Renal cortex interstitium (tissue), 11 donors: ENCODE data around the gene GATB. TPM values are rescaled to one million over a fixed set of nuclear protein-coding genes. Genes with fewer than 3 reads are reported as not detected.
A peak's percentile ranks its signal among the peaks of the same experiment; 100 is the strongest.

Experiments used
- DNase-seq, 11 donors: peaks; one replicate each; pipeline ENCODE4 v3.0.0-alpha.2; 2013; ENCODE audit warnings: low read depth in 9 of 11, low spot score in 4 of 11; ENCODE audit errors: extremely low read depth in 1 of 11
- polyA plus RNA-seq, 3 donors: library from polyadenylated mRNA; unstranded; fragments of 120-200 nt; gene quantifications; one replicate each; pipeline ENCODE4 v1.2.1, GENCODE V29; 2013; ENCODE audit not compliant: insufficient read length in 3 of 3

Gene GATB
- polyA plus RNA-seq, 3 donors: 30.0 to 34.8 (median 33.5) TPM

DNA sequence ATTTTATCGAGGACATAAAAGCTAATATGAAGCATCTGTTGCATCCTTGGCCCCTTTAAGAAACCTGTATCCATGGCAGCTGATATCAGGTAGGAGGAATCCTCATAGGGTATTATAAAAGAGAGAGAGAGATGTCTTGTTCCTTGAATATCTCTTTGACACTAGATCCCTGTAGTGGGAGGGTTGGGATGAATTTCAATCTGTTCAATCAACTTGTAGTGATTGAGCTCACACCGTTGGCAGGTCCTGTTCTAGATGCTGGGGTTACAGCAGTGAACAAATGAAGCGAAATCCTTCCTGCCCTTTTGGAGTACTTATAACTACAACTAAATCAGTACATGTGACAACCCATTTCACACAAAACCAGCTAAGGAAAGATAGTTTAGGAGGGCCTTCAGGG, 35.3 kb upstream of the GATB start:
- no peak for DNase-seq

DNA sequence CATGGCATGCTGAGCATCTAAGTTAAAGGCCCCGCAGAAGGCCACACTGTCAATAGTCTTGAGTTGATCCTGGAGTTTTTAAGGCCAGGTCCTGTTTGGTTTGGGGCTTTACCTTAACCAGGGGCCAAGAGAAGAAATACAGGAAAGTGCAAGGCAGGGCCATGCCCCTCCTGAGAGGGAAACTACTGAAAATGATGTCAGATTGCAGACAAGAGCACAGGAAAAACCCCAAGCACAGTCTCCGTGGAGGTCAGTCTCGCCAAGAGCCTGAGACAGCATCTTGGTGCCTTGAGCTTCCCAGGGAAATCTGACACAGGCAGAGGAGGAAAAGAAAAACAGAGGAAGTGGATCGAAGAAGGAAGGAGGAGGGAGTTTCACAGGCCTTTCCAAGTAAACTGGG, 32.2 kb upstream of the GATB start:
- no peak for DNase-seq

DNA sequence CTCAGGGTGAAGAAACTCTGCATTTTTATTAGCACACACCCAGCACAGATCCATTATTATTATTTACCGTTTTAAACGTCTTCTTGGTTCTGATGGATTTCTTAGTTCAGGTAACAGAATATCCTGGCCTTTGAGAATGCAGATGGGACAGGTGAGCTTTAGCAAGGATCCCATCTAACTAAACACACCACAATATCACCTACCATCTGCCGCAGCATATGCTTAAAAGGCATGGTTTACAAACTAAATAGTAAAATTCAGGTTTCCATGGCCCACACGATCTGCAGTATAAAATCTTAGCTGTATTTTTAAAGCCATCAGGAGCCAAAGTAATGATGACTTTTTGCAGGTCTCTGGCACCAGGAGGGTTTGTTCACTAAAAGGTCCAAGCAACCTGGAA, 31.7 kb upstream of the GATB start:
- DNase-seq: no peak

DNA sequence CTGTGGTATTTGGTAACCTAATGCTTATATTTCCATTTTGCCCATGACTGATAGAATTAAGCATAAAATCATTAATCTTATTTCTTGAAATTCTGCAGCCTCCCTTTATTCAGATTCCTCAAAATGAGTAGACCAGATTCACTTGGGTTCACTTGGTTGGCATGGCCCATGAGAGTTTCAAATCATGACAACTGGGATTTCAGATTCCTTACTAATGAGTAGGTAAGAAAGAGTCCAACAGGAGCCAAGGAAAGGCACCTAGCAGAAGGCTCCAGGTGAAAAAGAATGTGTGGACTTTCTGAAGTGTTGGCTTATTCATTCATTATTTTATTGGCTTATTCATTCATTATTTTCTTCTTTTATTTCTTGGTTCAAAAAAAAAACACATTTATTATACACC, 27.2 kb upstream of the GATB start:
- no peak for DNase-seq

DNA sequence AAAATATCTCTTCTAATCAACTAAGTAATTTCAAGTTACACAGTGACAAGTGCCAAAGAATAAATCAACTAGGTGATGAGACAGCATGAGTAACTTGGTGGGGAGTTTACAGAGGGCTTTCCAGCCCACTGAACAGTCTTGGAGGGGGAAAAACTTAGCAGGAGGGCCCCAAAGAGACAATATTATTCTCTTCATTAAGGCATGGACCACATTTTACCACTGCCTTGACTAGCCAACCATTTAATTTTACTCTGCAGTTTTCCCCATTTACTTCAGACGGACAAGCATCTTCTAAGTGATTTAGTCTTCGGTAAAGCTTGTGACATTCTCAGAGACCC, 25.3 kb upstream of the GATB start:
- DNase-seq: no peak

DNA sequence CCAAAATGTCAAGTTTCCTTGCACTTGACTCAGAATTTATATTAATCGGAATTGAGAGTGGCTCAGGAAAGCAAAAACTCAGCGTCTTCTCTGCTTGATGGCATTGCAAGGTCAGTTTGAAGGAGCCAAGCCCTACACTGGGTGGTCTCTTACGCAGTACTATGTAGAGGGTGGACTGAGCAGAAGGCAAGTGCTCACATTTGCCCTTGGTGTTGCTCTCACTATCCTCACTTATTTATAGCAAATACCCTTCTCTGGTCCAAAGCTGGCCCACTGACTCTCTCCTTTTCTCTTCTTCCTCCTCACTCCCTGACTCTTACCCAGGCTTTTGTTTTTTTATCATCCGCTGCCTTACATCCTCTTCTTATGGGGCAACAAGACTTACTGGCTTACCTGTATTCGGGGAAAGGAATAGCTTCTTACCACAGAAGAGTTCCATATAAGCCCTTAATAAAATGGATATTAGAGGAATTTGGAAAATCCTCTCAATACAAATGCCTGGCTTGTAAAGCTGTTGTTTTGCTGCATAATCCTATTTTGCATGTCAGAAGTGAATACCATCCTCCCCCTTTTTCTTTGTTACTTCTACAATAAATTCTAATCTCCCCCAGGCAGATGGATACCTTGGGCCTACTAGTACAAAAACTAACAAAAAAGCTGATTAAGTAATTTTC, 24.8 kb upstream of the GATB start:
- DNase-seq: no peak

DNA sequence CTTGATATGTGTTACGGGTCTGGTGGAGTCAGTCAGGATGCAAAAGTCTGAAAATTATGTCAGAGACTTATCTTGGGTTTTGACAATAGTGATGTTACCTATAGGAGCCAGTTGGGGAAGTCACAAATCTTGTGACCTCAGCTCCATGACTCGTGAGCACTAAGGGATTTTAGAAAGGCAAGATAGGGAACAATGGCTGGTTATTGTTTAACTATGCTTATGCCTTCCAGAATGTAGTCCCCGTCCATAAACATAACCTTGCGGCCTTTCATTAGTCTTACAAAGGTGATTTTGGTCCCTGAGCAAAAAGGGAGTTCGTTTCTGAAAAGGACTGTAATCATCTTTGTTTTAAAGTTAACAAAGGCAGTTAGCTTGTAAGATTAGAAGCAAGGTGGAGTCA, 23.9 kb upstream of the GATB start:
- no peak for DNase-seq

DNA sequence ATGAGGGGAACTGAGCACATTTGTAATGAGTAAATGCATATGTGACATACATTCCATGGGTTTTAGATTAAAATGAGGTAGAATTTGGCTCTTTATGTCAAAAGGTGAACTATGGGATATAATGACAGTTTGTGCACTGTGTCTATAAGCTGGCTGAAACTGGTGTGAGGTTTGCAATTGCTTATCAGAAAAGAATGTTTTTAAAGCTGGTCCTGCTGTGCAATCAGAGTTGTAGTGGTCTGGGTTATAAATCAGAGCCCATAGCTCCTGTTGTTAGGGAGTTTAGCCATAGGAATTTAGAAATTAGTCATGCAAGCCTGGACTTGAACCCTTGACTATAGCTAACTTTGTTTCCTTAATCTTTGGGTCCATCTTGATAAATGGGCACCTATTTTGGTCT, 23.1 kb upstream of the GATB start:
- DNase-seq: no peak

DNA sequence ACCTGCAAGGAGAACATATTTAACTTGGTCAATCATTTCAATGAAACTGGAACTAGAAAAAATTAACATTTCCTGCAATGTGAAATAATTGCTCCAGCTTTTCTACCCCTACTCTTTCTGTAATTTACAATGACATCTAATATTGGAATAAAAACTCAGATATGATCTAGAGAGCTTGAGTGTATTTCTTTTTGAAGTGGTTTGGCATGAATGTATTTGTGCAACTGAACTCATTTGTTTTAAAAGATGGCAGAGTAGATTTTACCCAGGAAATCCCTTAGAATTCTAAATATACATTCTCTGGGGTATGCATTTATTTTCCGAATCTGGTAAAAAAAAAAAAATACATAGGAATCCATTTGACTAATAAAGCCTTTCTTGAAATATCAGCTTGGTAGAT, 21.5 kb upstream of the GATB start:
- DNase-seq: no peak

DNA sequence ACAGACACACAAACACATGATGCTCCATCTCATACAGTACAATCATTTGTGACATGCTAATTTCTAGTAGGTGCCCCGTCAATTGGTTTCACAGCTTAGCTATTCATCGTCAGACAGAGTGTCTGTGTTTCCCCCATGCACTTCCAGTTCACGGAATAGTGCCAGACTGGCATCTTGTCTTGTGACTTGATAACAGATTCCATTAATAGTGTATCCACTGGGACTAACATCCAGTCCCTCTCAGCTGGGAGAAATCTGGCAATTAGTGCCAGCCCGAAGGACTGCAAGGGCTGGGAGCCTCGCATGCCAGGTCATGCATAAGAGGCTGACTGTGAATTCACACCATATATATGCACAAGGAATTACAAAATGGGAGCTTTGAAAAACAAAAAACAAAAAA, 20.2 kb upstream of the GATB start:
- no peak for DNase-seq

DNA sequence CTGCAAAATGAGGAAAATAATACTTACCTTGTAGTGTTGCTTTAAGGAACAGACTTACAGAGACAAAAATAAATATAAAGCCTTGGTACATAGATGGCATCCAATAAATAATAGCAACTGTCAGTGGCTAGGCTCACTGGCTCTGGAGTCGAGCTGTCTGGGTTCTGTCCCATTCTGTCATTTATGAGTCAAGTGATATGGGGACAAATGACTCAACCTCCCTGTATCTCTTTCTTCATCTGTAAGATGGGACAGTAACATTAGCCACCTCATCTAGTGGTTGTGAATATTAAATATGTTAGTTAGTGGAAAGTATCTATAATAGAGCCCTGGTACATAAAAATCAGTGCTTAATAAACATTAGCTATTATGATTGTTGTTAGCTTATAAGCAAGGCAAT, 16.7 kb upstream of the GATB start:
- no peak for DNase-seq

DNA sequence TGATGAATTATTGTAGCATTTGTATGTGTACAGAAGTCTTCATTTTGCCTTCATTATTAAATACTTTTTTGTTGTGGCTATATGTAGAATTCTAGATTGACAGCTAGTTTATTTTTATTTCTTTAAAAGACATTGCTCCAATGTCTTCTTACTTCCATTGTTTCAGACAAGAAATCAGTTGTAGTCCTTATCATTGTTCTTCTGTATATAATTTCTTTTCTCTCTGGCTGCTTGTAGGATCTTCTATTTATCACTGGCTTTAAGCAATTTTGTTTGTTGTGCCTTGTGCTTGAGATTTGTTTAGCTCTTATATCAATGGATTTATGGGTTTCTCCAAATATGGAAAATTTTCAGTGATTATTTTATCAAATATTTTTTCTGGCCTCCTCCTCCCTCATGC, 13.5 kb upstream of the GATB start:
- DNase-seq: no peak

DNA sequence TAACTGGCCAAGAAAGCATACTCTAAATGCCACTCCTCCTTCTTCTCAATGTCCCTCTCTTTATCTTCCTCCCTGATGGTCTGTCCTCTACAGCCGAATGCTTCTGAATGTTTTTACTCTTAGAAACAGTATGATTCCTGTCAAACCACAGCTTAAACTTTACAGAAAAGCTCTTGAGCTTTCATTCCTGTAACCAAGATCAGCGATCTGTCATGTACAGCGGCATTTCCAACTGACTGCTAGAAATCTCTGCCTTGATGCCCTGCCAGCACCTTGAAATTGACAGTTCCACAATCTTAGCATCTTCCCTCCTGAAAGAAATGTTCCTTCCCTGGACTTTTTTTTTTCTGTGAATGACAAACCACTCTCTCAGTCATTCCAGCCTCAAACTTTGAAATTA, 11.5 kb upstream of the GATB start:
- no peak for DNase-seq

DNA sequence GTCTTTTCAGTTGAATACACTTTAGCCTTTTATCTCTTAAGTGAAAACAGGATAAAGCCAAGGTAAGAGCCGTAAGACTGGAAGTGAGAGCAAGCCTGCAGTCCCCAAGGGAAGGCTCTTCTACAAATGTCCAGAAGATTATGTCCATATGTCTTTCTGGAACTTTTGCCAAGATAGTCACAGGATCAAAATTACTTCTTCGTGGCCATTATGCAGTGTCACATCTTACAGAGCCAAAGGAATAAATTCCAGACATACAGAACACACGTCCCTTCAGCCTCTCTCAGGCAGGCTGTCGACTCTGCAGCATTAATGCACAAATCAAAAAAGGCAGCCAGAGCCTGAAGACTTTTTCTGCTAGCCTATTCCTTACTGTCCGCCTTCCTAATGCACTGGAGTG, 10.9 kb upstream of the GATB start:
- peak in 5 of 11 donors; percentile 27 to 60 (median 45) for DNase-seq

DNA sequence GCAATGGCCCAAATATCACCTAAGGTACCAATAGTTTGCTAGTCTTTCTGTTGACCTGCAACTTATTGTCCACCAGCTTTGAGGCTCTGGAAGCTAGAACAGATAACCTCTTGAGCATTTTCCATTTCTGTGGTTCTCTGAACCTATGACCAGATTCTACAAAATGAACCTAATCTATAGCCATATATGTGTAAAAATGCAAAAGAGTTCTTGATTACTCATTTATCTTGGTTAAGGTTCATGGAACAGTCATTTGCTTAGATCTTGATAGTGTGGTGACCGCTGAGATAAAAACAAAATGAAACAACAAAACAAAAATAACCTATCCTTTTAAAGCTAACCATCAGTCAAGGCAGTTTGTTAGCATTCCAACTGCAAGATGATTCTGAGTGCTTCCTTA, 9.3 kb upstream of the GATB start:
- DNase-seq: no peak

DNA sequence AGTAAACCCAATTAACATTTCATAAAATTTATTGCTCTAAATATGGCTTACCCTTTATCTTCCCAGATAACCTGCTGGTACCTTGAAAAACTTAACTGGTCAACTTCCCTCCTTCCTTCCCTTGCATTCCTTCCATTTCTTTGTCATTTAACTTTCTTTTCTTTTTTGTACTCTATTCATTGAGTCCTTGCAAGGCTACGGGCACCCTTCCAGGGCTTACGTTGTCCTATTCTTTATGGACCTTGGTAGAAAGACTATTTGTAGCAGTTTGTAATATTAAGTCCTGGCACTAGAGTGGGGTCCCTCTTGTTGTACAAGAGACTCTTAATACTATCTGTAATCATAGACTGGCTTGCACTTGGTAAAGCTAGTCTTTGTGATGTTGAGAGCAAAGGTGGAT, 8.0 kb upstream of the GATB start:
- DNase-seq: no peak

DNA sequence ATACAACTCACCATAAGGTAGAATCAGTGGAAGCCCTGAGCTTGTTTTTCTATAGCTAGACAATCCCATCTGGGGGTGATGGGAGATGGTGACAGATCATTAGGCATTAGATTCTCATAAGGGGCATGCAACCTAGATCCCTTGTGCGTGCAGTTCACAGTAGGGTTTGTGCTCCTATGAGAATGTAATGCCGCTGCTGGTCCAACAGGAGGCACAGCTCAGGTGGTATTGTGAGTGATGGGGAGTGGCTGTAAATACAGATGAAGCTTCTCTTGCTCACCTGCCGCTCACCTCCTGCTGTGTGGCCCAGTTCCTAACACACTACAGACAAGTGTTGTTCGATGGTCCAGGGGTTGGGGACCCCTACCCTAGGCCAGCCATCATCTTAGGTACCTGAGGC, 5.9 kb upstream of the GATB start:
- no peak for DNase-seq

DNA sequence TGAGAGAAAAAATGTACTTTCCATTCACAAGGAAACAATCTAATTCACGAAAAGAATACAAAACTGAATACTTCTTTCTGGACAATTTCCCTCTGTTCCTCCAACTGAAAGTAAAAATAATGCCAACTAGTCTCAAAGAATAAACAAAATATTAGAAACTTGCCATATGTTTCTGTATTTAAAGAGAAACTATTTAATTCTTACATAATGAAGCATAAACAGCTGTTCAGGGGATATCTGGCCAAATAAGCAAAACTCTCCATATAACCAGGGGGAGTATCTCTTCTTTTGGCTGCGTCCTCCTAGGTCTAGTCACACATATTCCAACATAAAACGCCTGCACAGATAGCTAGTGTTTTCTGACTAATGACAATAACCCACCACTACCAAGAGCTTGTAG, 805 bp downstream of the GATB start:
- no peak for DNase-seq

DNA sequence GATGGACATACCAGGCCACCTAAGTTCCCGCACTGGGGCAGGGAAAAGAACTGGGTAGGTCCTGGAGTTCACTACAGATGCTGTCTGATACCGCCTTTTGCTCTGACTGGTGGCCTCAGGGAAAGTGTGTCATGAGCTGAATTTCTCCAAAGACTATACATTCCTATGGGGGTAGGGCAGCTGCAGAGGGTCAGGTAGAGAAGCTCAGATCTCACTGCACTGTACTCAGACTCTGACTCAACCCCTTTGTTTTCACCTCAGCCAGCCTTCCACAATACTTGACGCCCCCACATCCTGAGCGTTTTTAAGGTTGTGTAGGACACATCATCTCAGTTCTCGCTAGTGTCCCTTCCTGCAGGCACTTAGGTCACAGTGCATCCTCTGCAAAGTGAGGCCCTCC, 7.8 kb downstream of the GATB start:
- DNase-seq: no peak

DNA sequence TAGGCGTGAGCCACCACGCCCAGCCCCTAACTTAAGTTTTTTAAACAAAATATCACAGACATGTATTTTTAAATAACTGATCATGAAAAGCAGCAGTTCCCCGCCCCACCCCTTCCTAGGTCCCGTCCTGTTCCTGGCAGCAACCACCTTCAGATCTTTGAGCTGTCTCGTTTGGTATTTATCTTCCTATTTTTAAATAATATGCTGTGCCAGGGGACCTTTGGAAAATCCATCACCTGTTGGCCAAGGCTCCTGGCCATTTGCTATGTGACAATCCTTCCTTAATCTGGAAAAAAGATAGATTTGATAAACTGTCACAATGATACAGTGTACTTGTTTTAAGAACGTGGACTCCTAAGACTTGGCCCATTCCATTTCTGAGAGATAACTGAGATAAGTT, 10.7 kb downstream of the GATB start:
- DNase-seq: no peak

DNA sequence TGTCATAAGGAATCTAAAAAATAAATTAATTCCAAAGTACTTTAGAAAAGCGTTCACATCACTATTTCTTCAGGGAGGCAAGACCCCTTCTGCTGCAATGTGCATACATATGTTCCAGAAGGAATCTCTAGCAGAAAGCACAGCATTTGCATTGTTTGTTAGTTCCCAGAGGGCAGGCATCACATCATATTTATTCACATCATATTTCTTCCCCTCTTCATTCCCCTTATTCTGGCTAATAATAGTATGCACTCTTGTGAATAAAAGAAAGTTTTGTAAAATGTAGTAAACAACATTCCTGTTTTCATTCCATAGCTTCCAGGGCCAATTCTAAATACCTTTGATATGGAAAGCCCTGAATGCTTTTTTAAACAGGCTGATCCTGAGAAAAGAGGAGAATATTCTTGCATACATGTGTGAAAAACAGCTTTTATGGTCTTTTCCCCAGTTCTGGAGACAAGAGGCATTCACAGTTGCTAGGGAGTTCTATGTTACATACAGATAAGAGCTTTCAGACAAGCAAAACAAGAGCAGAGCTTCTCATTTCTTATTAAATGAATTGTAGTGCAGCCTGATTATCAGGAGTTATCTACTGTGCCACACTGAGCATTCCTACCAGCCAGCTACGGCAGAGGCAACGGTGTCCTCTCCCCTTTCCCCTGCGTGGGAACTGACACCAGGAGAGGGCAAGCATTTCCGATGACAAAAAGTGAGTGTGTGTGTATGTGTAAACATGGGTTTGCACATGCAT, 15.2 kb downstream of the GATB start:
- DNase-seq: no peak
